ENCODE results near the gene OBSCN. TPM values are rescaled to one million over a fixed set of nuclear protein-coding genes. Genes with fewer than 3 reads are reported as not detected.

OBSCN gene
- total RNA-seq, 1 experiment from 2014 or later: 33.3 TPM

GRCh38 chr1:228364706-228365213 is 156.9 kb downstream of the OBSCN start:
- H2AK5ac ChIP-seq (ENCODE audit: insufficient read length, low read length): no peak overlapping the region
- H3K79me1 ChIP-seq (ENCODE audit: insufficient read depth, low read depth, low read length, poor library complexity, severe bottlenecking): no peaks in the 10 kb centered on the region
- H3K4me2 ChIP-seq (ENCODE audit: insufficient read depth, insufficient read length, low read length): no peak overlapping the region
- H3K27ac ChIP-seq (ENCODE audit: insufficient read length, low read depth, low read length): no peak overlapping the region
- no peak overlapping the region for H4K5ac ChIP-seq (ENCODE audit: insufficient read length, low read depth, low read length)
- Mint-ChIP-seq H3K4me3 (no peak overlapping the region), H3K27me3 (ENCODE audit: low read depth) (peaks cover 5% of the 10 kb centered on the region), H3K4me1 (peaks cover 3 to 11% of the 10 kb centered on the region in 2 experiments; a peak in 2 of 4 replicates), H3K36me3 (ENCODE audit: insufficient read depth in 1 of 3, low read depth in 3 of 3) (no peaks in the 10 kb centered on the region), H3K9me3 (no peaks in the 10 kb centered on the region), H3K27ac (0 out of 7 replicates have a peak overlapping the region, but pooled peaks of 1 of the 3 experiments have one; percentile 44)
- H3K23me2 ChIP-seq (ENCODE audit: insufficient read length, low read depth, low read length, poor library complexity, severe bottlenecking): no peaks in the 10 kb centered on the region
- H3K18ac ChIP-seq (ENCODE audit: insufficient read length, low read depth, low read length): no peak overlapping the region
- no peak overlapping the region for H2BK5ac ChIP-seq (ENCODE audit: insufficient read length, low read length)
- DNase-seq: no peak
- H4K91ac ChIP-seq (ENCODE audit: insufficient read length, low read depth, low read length): no peak overlapping the region
- H2AFZ ChIP-seq (ENCODE audit: low read length): no peak overlapping the region
- H3K4me1 ChIP-seq (ENCODE audit: insufficient read depth, low read length): no peaks in the 10 kb centered on the region
- H3K23ac ChIP-seq (ENCODE audit: insufficient read length, low read depth, low read length): no peak overlapping the region
- TF ChIP-seq, protein P1, sequence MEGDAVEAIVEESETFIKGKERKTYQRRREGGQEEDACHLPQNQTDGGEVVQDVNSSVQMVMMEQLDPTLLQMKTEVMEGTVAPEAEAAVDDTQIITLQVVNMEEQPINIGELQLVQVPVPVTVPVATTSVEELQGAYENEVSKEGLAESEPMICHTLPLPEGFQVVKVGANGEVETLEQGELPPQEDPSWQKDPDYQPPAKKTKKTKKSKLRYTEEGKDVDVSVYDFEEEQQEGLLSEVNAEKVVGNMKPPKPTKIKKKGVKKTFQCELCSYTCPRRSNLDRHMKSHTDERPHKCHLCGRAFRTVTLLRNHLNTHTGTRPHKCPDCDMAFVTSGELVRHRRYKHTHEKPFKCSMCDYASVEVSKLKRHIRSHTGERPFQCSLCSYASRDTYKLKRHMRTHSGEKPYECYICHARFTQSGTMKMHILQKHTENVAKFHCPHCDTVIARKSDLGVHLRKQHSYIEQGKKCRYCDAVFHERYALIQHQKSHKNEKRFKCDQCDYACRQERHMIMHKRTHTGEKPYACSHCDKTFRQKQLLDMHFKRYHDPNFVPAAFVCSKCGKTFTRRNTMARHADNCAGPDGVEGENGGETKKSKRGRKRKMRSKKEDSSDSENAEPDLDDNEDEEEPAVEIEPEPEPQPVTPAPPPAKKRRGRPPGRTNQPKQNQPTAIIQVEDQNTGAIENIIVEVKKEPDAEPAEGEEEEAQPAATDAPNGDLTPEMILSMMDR (conservative IDR thresholded peaks at IDR 0.05): no peak
- H2BK12ac ChIP-seq (ENCODE audit: insufficient read length, low read depth, low read length): no peak overlapping the region
- H3K14ac ChIP-seq (ENCODE audit: insufficient read depth, low read length): no peak overlapping the region; the same call in 1 of the 2 replicates
- H3T11ph ChIP-seq (ENCODE audit: low read length): no peak overlapping the region
- H2BK120ac ChIP-seq (ENCODE audit: low read depth, low read length, poor library complexity, severe bottlenecking): no peak overlapping the region
- H2BK15ac ChIP-seq (ENCODE audit: low read depth, low read length): no peak overlapping the region
- H3K79me2 ChIP-seq (ENCODE audit: insufficient read depth, low read length): no peaks in the 10 kb centered on the region
- H3K9ac ChIP-seq (ENCODE audit: extremely low read depth, insufficient read length, low read length): no peak overlapping the region
- no CpG with 5 or more reads among the region's 19 CpGs for WGBS (ENCODE audit: extremely low coverage, insufficient read length, low lambda C conversion rate)
- no peak overlapping the region for H4K8ac ChIP-seq (replicated peaks; ENCODE audit: insufficient read length, low read depth, low read length)
- no peak overlapping the region for H3K4ac ChIP-seq (ENCODE audit: low read depth, low read length)
- H2BK20ac ChIP-seq (ENCODE audit: low read depth, low read length, poor library complexity, severe bottlenecking): no peak overlapping the region
- H3K56ac ChIP-seq (ENCODE audit: insufficient read length, low read depth, low read length): no peak overlapping the region
- no peaks in the 10 kb centered on the region for H3K9me3 ChIP-seq (ENCODE audit: control insufficient read depth, low read depth, low read length)
- H3K27me3 ChIP-seq (ENCODE audit: insufficient read depth, low read length): no peaks in the 10 kb centered on the region; the same call in 1 of the 2 replicates
- no peaks in the 10 kb centered on the region for H4K20me1 ChIP-seq (ENCODE audit: control insufficient read depth, insufficient read depth, insufficient read length)

Measured in H9 (cell line).